HG03558 (cell line): ENCODE data around the gene MEPE.
"Not testable (repeated sequence)": the region's sequence is repeated elsewhere in the genome, so short reads cannot be mapped to it uniquely, and the experiment has no call there.

Experiments
- ATAC-seq: cut with Tn5 transposase; IDR thresholded peaks from one replicate; pipeline ENCODE4 v1.9.1; 2021; ENCODE audit warnings: moderate number of reproducible peaks; ENCODE audit not compliant: unreplicated experiment; ENCODE audit errors: extremely low read depth

MEPE gene

DNA sequence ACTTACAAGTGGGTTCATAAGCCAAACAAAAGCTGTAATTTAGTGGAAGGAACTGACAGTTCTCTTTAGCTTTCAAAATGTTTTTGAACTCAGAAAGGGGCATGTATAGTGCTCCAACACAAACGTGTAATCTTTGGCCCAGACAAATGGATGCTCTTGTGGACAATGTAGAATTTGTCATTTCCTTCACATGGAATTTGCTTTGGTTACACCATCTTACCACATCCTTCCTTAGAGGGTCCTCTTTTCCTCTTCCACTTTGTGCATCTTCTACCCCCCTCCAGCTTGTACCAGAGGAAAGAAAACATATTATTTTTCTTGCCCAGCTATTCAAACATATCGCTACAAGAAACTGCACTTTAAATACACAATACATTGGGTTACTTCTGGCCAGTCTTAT is 42.4 kb downstream of the MEPE start:
- no peak for ATAC-seq

DNA sequence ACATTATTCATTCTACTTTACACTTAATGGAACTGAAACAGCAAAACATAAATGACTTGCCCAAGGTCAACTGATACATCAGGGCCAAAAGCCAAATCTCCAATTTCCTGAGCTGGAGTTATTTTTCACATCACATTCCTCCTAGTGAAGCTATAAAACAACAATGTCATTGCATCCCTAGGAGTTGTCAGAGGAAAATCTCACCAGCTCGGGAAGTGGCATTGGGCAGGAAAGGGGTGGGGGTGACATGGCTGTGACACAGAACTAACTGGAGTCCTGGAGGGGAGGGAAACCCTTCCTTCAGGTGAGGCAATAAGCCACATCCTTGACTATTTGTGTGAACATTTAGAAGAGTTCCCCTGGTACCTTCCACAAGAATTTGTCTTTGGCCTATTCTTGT is 47.3 kb downstream of the MEPE start:
- no peak for ATAC-seq

DNA sequence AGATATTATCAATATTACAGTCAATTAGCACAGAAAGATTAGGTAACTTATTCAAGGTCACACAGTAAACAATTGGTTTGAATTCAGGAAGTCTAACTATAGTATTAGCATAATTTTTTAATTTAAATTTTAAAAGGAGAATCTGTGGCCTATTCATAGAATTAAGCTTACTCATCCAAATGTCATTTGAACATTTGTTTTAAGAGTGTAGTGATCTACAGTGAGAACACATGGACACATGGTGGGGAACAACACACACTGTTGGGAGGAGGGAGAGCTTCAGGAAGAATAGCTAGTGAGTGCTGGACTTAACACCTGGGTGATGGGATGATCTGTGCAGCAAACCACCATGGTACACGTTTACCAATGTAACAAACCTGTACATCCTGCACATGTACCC is 48.3 kb downstream of the MEPE start:
- no peak for ATAC-seq

DNA sequence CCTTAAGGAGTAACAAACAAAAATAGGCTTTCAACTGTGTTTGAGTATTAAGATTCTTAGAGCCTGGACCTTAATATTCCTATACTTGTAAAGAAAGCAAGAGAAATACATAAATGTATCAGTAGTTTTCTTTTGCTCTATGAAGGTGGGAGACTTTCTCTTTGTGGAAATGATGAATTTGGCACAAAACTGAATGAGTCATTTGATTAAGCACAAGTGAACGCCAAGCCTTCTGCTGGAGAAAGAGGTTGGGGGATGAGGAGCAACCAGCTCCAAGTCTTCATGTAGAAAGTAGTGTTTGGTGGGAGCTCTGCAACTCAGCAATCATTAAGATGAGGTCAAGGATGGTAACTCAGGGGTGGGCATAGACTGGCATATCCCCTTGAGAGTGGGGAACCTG is 49.6 kb downstream of the MEPE start:
- no peak for ATAC-seq

DNA sequence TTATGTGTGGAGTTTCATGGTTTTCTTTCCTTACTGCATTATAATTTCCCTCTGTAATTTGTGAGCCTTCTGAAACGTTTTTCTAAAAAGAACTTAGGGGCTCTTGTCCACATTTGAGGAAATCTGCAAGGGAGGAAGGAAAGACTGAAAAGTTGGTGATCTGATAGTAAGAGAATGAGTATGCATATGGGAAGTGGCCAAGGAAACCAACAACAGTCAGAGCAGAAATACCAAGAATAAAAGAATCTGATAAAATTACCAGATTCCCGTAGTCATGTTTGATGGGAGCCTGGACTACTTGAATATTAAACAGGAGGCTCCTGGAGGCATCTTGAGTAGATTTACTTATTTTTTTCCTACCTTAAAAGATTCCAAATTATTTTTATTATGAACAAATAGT is 50.1 kb downstream of the MEPE start:
- no peak for ATAC-seq

DNA sequence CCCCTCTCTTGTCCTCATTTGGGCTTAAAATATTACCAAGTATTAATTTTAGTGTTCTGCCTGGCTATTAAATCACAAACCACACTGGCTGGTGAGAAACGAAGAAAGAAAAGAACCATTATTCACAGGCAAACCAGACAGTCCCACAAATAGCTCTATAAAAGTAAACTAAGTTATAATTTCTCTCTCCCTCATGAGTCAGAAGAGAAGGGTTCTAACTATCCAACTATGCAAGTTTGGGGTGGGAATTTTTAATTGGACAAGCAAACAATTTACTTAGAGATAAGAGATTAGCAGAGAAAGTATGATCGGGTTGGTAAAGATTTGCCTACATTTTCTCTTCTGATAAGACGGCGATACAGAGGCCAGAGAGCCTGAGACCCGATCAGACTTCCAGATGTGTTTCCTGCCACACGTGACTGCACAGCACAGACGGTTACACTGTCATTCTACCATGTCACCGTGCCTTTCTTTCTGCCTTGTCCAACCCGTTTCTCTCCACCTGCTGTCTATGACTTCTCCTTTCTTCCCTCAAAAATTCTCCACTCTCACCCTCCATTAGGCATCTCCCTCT is 52.3 kb downstream of the MEPE start:
- no peak for ATAC-seq

DNA sequence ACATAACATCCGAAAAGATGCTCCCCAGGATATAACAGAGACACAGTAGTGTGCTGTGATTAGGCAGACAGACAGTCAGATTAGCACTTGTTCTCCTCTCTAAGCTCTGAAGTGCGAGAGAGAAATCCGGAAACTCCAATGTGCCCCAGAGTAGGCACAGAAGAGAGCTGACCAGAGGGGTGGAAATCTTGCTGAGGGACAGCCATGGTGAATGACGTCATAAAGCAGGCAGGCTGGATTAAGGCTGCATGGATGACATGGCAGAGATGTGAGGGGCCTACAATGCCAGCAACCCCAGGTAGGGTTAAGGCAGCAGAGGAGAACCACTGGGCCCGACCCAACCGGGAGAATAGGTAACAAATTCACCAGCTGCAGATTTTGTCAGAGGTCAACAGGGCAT is 53.3 kb downstream of the MEPE start:
- no peak for ATAC-seq

DNA sequence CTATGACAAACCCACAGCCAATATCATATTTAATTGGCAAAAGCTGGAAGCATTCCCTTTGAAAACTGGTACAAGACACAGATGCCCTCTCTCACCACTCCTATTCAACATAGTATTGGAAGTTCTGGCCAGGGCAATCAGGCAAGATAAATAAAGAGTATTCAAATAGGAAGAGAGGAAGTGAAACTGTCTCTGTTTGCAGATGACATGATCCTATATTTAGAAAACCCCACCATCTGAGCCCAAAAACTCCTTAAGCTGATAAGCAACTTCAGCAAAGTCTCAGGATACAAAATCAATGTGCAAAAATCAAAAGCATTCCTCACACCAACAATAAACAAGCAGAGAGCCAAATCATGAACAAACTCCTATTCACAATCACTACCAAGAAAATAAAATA is 58.0 kb downstream of the MEPE start:
- ATAC-seq: not testable (repeated sequence)

DNA sequence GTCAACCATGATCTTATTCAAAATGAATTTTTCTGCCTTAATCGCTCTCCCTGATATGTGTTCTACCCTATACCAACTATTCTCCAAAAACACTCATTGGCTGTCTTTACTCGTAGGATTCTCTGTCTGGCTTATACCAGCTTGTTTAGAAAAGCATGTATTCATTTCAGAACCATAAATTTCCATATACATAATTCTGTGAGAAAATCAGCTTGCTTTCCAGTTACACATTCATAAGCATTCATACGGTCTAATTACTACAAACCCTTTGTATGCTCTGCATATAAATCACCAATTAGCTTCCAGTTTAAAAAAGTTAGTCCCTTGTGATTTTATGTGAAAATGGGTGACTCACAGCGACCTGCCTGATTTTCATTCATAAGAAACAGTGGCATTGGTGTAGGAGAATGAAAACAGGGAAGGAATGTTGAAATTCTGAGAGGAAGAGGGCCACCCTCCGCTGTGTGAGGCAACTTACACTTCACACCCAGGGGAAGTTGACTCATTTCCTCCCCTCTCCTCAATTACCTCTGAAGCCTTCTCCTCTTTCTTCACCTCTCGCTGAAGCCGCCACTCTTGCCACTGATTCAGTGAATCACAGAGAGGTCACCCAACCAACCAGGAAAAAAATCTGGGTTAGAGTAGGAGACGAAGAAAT is 63.3 kb downstream of the MEPE start:
- ATAC-seq: no peak
